K562 (cell line): ENCODE results near the gene SHISAL2A. TPM values are rescaled to one million over a fixed set of nuclear protein-coding genes. Genes with fewer than 3 reads are reported as not detected.

Experiments used
- CEBPG ChIP-seq, 3 experiments: fragments of 200-800 bp in 1 of 3; sonication (Bioruptor generic) in 1 of 3; sonication (generic) in 1 of 3; formaldehyde crosslinking in 1 of 3; IDR thresholded peaks in 2 of 3; conservative IDR thresholded peaks in 1 of 3; 2 replicates each; pipeline versions ENCODE4 v1.6.1 to v1.8.0; 2016 to 2022; ENCODE audit warnings: missing compliant biosample characterization in 2 of 3, missing genetic modification characterization in 2 of 3, mild to moderate bottlenecking in 1 of 3, missing genetic modification reagents in 1 of 3
- CXXC5 ChIP-seq: fragments of 250-450 bp; sonication (Bioruptor Pico); IDR thresholded peaks from 2 replicates; pipeline ENCODE4 v1.8.0; 2022; ENCODE audit warnings: inconsistent platforms, mild to moderate bottlenecking, moderate library complexity
- FOXM1 ChIP-seq, 2 experiments: fragments of 450-650 bp in 1 of 2; sonication (generic) in 1 of 2; formaldehyde crosslinking in 1 of 2; IDR thresholded peaks; 2 replicates each; pipeline versions ENCODE4 v1.6.1 to v1.9.0; 2017 to 2022; ENCODE audit warnings: low read depth in 2 of 2, mild to moderate bottlenecking in 2 of 2, missing genetic modification reagents in 1 of 2, moderate library complexity in 1 of 2
- HEY1 ChIP-seq: fragments of 250-450 bp; sonication (Bioruptor Pico); IDR thresholded peaks from 2 replicates; pipeline ENCODE4 v1.5.0; 2020; ENCODE audit warnings: mild to moderate bottlenecking, moderate library complexity, borderline replicate concordance
- KAT2B ChIP-seq: IDR thresholded peaks from one replicate; pipeline ENCODE4 v1.6.1; 2012; ENCODE audit warnings: low read depth, mild to moderate bottlenecking, control low read depth, inconsistent platforms, low read length, moderate library complexity
- L3MBTL2 ChIP-seq: fragments of 450-650 bp; IDR thresholded peaks from 2 replicates; pipeline ENCODE4 v1.6.1; 2016; ENCODE audit warnings: mild to moderate bottlenecking, moderate library complexity
- TBL1XR1 ChIP-seq, 2 experiments: IDR thresholded peaks; 2 replicates each; pipeline ENCODE4 v1.6.1; 2012; ENCODE audit warnings: improper control_type of control experiment in 2 of 2, low read length in 2 of 2, mild to moderate bottlenecking in 1 of 2
- TEAD1 ChIP-seq, 2 experiments: fragments of 450-650 bp in 1 of 2; sonication (generic) in 1 of 2; formaldehyde crosslinking; IDR thresholded peaks; 2 replicates each; pipeline versions ENCODE4 v1.4.0 to v1.8.0; 2020 to 2022; ENCODE audit warnings: mild to moderate bottlenecking in 2 of 2, missing genetic modification reagents in 1 of 2
- TEAD2 ChIP-seq: fragments of 450-650 bp; IDR thresholded peaks from 2 replicates; pipeline ENCODE4 v1.6.1; 2016; ENCODE audit warnings: missing genetic modification characterization, control low read depth, missing compliant biosample characterization
- ZNF253 ChIP-seq: fragments of 250-450 bp; sonication (Bioruptor Pico); conservative IDR thresholded peaks from 2 replicates; pipeline ENCODE4 v1.6.1; 2021; ENCODE audit warnings: mild to moderate bottlenecking
- ZNF511 ChIP-seq: sonication (generic); formaldehyde crosslinking; IDR thresholded peaks from 2 replicates; pipeline ENCODE4 v1.8.0; 2022; ENCODE audit warnings: mild to moderate bottlenecking, missing genetic modification reagents
- ZNF695 ChIP-seq: fragments of 450-650 bp; formaldehyde crosslinking; IDR thresholded peaks from 2 replicates; pipeline ENCODE4 v1.4.0; 2020; ENCODE audit warnings: mild to moderate bottlenecking, moderate library complexity
- ZNF778 ChIP-seq: fragments of 450-650 bp; formaldehyde crosslinking; IDR thresholded peaks from 2 replicates; pipeline ENCODE4 v1.4.0; 2020; ENCODE audit warnings: mild to moderate bottlenecking, moderate library complexity
- polyA plus RNA-seq, 8 experiments: library from polyadenylated mRNA; depleted of rRNA in 4 of 8; stranded (reverse) in 5 of 8; unstranded in 3 of 8; fragments of >200 nt; fragmentation: Nextera tagmentation in 2 of 8; fragmentation: Illumina TruSeq in 1 of 8; extraction: Ambion mirVana in 2 of 8; extraction: Trizol in 1 of 8; gene quantifications; 2 replicates each; pipeline versions ENCODE4 v1.2.1 to v1.2.3, GENCODE V29; 2011 to 2014; ENCODE audit warnings: inconsistent platforms in 1 of 8, missing spikeins in 1 of 8
- total RNA-seq, 7 experiments: library from RNA; depleted of rRNA in 6 of 7; stranded (reverse); fragments of >200 nt in 6 of 7; fragmentation: Illumina TruSeq in 2 of 7; extraction: Trizol in 2 of 7; gene quantifications; 2 replicates each; pipeline versions ENCODE4 v1.2.1 to v1.2.3, GENCODE V29; 2011 to 2021; ENCODE audit warnings: low replicate concordance in 1 of 7
- TF ChIP-seq, protein P1 (sequence below), 2 experiments: IDR thresholded peaks; 2 replicates each; pipeline ENCODE4 v1.6.1; 2011; ENCODE audit warnings: borderline replicate concordance in 1 of 2, control low read depth in 1 of 2, low read depth in 1 of 2, low read length in 1 of 2, mild to moderate bottlenecking in 1 of 2, mixed read lengths in 1 of 2, moderate library complexity in 1 of 2; ENCODE audit not compliant: insufficient read depth in 1 of 2, insufficient read length in 1 of 2, poor library complexity in 1 of 2, severe bottlenecking in 1 of 2; ENCODE audit errors: extremely low read depth in 1 of 2
- TF ChIP-seq, protein P2 (sequence below): fragments of 450-650 bp; formaldehyde crosslinking; IDR thresholded peaks from 2 replicates; pipeline ENCODE4 v1.4.0; 2020; ENCODE audit warnings: mild to moderate bottlenecking, moderate library complexity
- TF ChIP-seq, protein P3 (sequence below): fragments of 250-450 bp; sonication (Bioruptor Pico); IDR thresholded peaks from 2 replicates; pipeline ENCODE4 v1.4.0; 2020; ENCODE audit warnings: mild to moderate bottlenecking
- TF ChIP-seq, protein P4 (sequence below): fragments of 250-450 bp; sonication (Bioruptor Pico); IDR thresholded peaks from 2 replicates; pipeline ENCODE4 v1.5.0; 2021; ENCODE audit warnings: mild to moderate bottlenecking, moderate library complexity

SHISAL2A gene
- total and polyA plus RNA-seq, 9 of the 15 experiments (the other 6 are each of a cell fraction or from before 2014, with no cell fraction given) = 0.11 TPM; not detected in 8

GRCh38 chr1:52635321-52636089 lies 2.5 kb downstream of the SHISAL2A start (continued):
- TF ChIP-seq TEAD1 (CRISPR knock-in tag; IDR thresholded peaks at IDR 0.05) (peak in 1 of 2 experiments; percentile 67; a peak in 1 of 4 replicates), ZNF511 (CRISPR knock-in tag) (no peak), CEBPG (CRISPR knock-in tag; IDR thresholded peaks at IDR 0.05) (no peak), CEBPG (tag; conservative IDR thresholded peaks at IDR 0.05 in 1 of 2, IDR thresholded peaks at IDR 0.05 in 1 of 2) (no peak), CXXC5 (CRISPR knock-in tag) (peak; percentile 54), ZNF253 (no peak), L3MBTL2 (no peak), FOXM1 (IDR thresholded peaks at IDR 0.05; ENCODE audit: low read depth) (no peak), FOXM1 (CRISPR knock-in tag; IDR thresholded peaks at IDR 0.05; ENCODE audit: low read depth) (no peak), TBL1XR1 (IDR thresholded peaks at IDR 0.05; ENCODE audit: low read length in 2 of 2) (no peak), HEY1 (CRISPR knock-in tag) (no peak), KAT2B (no peak), TEAD2 (peak; percentile 20; the same call in 1 of the 2 replicates), ZNF778 (CRISPR knock-in tag) (no peak), ZNF695 (CRISPR knock-in tag) (no peak)
- TF ChIP-seq, protein P1, sequence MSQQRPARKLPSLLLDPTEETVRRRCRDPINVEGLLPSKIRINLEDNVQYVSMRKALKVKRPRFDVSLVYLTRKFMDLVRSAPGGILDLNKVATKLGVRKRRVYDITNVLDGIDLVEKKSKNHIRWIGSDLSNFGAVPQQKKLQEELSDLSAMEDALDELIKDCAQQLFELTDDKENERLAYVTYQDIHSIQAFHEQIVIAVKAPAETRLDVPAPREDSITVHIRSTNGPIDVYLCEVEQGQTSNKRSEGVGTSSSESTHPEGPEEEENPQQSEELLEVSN (IDR thresholded peaks at IDR 0.05; ENCODE audit: borderline replicate concordance in 1 of 2, extremely low read depth in 1 of 2, insufficient read depth in 1 of 2, insufficient read length in 1 of 2, low read depth in 1 of 2, low read length in 1 of 2, poor library complexity in 1 of 2, severe bottlenecking in 1 of 2) = no peak
- TF ChIP-seq, protein P2, sequence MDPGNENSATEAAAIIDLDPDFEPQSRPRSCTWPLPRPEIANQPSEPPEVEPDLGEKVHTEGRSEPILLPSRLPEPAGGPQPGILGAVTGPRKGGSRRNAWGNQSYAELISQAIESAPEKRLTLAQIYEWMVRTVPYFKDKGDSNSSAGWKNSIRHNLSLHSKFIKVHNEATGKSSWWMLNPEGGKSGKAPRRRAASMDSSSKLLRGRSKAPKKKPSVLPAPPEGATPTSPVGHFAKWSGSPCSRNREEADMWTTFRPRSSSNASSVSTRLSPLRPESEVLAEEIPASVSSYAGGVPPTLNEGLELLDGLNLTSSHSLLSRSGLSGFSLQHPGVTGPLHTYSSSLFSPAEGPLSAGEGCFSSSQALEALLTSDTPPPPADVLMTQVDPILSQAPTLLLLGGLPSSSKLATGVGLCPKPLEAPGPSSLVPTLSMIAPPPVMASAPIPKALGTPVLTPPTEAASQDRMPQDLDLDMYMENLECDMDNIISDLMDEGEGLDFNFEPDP (CRISPR knock-in tag) = no peak
- TF ChIP-seq, protein P3, sequence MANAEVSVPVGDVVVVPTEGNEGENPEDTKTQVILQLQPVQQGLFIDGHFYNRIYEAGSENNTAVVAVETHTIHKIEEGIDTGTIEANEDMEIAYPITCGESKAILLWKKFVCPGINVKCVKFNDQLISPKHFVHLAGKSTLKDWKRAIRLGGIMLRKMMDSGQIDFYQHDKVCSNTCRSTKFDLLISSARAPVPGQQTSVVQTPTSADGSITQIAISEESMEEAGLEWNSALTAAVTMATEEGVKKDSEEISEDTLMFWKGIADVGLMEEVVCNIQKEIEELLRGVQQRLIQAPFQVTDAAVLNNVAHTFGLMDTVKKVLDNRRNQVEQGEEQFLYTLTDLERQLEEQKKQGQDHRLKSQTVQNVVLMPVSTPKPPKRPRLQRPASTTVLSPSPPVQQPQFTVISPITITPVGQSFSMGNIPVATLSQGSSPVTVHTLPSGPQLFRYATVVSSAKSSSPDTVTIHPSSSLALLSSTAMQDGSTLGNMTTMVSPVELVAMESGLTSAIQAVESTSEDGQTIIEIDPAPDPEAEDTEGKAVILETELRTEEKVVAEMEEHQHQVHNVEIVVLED = no peak
- TF ChIP-seq, protein P4, sequence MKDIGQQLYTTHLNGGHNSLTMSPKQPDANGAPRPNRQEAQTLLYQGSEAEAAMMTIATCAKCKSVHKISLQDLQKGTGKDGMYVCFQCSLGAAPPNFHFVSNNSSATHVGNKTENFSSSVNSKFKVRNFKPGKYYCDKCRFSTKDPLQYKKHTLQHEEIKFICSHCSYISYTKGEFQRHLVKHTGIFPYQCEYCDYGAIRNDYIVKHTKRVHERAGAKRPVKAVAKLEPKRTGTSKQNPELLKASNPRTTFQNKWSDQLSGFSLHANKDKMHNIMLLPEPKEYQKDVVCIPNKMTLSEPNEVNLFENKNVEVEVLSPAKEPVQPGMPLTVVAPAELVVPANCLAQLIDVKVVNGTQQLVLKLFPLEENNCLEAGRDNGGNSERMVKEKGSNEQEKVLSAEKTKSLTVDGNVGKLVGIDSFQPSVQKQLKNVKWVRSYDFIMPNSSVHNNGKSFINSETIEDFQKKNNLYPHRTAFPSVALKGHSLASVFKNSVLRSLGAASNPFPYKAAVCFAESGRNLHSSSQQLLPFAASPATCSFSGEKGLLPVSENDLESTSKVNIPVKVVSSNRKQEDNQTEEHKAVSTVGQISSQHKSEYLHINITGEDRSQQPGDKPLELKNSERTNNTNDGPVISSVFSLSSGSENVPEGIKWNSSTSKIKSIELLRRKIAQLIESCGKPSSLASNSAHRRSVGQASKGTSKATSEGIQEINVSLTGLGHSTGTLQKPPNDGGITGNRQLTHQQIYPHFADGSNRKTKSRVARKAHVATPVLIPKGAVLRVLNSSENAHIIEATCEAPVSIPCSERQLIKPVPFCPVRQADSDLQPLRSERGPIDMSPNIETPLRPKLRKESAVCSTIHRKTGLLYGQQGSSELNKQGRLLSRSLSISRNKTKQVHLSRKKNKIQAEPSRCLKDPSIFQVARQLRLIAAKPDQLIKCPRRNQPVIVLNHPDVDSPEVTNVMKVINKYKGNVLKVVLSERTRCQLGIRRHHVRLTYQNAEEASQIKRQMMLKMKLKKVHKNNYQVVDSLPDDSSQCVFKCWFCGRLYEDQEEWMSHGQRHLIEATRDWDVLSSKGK = no peak
